HEK293 (cell line): ENCODE data around the gene KIFBP.

Experiments used
- CTCF ChIP-seq: fragments of 450-650 bp; formaldehyde crosslinking; IDR thresholded peaks from 2 replicates; pipeline ENCODE4 v1.5.1; 2016; ENCODE audit warnings: missing biosample characterization, missing genetic modification characterization
- REST ChIP-seq: fragments of 450-650 bp; formaldehyde crosslinking; IDR thresholded peaks from 2 replicates; pipeline ENCODE4 v1.5.1; 2016; ENCODE audit warnings: missing biosample characterization, missing genetic modification characterization
- ZNF302 ChIP-seq: fragments of 450-650 bp; formaldehyde crosslinking; IDR thresholded peaks from 2 replicates; pipeline ENCODE4 v1.5.1; 2016; ENCODE audit warnings: missing biosample characterization, missing genetic modification characterization, low read depth
- ZSCAN16 ChIP-seq: fragments of 450-650 bp; formaldehyde crosslinking; IDR thresholded peaks from 2 replicates; pipeline ENCODE4 v1.5.1; 2016; ENCODE audit warnings: missing biosample characterization, missing genetic modification characterization

GRCh38 chr10:69042838-69043237 is 54.2 kb downstream of the KIFBP start:
- TF ChIP-seq ZSCAN16 (tag by site-specific recombination) = no peak
- TF ChIP-seq REST (tag by site-specific recombination) = no peak
- no peak for TF ChIP-seq CTCF (tag by site-specific recombination)
- no peak for TF ChIP-seq ZNF302 (tag by site-specific recombination)
